GM18519 (cell line): Measurements from ENCODE around the gene PXDC1.

ENCODE experiments used
- ATAC-seq: cut with Tn5 transposase; IDR thresholded peaks from one replicate; pipeline ENCODE4 v1.9.1; 2021; ENCODE audit warnings: mild to moderate bottlenecking, moderate library complexity; ENCODE audit not compliant: unreplicated experiment, low FRiP score

Gene PXDC1

GRCh38 chr6:3749067-3749841, 2.3 kb downstream of the PXDC1 start:
- no peak for ATAC-seq

GRCh38 chr6:3748208-3749066, 3.1 kb downstream of the PXDC1 start:
- no peak for ATAC-seq

- no peak for ATAC-seq
Observed at GRCh38 chr6:3747100-3747737, 4.3 kb downstream of the PXDC1 start.

DNA sequence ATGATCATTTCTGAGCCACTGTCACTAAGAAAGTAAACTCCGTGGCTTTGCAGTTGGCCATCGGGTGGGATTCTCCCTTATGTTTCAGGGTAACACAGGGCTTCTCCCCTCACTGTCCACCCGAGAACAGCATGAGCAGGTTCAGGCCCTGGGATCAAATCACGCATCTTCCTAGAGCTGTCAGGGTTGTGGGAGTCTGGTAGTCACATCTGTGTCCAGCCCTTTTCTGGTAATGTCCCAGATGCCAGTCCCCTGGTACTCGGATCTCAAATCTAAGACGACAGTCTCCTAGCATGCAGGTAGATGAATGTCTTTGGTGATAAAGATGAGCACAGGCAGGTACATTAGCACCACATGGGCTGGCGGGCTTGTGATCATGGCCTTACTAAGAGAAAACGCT, 4.8 kb downstream of the PXDC1 start:
- no peak for ATAC-seq

- no peak for ATAC-seq
Observed at GRCh38 chr6:3746119-3746691, 5.3 kb downstream of the PXDC1 start.

DNA sequence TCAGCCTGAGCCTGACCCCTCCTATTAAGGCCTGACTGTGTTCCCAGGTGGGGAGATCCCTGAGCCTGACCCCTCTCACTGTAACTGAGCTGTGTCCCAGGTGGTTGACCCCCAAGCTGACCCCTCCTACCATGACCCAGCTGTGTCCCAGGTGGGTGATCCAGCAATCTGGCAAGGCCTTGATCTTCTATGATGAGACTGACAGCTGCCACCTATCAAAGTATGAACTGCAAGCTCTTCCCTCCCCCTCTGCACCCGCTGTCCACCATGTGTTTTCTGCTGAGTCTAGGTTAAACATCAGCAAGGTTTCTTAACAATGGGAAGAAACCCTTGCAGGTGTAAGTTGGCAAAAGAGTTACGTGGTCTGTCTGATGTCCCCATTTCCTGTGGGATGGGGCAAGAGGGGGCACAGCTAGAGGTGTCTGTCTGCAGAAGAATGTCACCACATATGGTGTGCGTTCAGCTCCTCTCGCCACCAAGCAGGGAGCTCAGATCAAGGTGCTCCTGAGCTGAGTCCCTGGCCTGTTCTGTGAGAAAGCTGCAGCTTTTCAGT, 5.9 kb downstream of the PXDC1 start:
- ATAC-seq = no peak

GRCh38 chr6:3744901-3745470, 6.5 kb downstream of the PXDC1 start:
- ATAC-seq = no peak

GRCh38 chr6:3744211-3744900, 7.2 kb downstream of the PXDC1 start:
- no peak for ATAC-seq

GRCh38 chr6:3743541-3743940, 8.0 kb downstream of the PXDC1 start:
- no peak for ATAC-seq

- no peak for ATAC-seq
Observed at GRCh38 chr6:3742426-3743344, 8.8 kb downstream of the PXDC1 start.

- ATAC-seq = no peak
Observed at GRCh38 chr6:3742076-3742425, 9.5 kb downstream of the PXDC1 start.

- no peak for ATAC-seq
Observed at GRCh38 chr6:3741477-3741871, 10.0 kb downstream of the PXDC1 start.

- no peak for ATAC-seq
Observed at GRCh38 chr6:3740551-3741476, 10.7 kb downstream of the PXDC1 start.

DNA sequence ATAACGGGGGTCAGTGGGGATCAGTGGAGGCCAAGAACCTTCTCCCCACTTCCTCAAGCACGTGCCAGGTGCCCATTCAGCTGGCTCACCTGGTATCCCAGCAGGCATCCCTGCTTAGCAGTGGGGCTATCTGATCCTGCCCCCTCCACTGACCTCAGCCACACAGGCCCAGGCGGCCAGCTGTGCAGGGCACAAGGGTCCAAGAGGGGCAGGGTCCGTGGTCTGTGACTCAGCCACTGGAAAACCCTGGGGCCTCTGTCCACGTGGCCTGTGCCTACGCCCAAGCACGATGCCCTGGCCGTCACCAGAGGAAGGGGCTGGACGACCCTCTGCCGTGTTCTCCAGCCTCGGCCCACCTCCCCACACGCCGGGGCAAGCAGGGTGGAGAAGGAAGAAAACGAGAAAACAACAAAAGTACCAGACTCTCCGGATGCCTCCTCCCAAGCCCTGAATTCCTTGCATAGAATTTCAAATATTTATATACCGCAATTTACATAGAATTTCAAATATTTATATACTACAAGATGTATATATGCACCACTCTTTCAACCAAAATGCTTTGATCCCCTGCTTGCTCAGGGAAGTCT, 12.1 kb downstream of the PXDC1 start:
- no peak for ATAC-seq

- ATAC-seq = no peak
Observed at GRCh38 chr6:3738381-3739131, 13.0 kb downstream of the PXDC1 start.

- no peak for ATAC-seq
Observed at GRCh38 chr6:3737831-3738210, 13.7 kb downstream of the PXDC1 start.
